Neural crest cell (in vitro differentiated cells): ENCODE results near the gene CLCNKA. TPM values are rescaled to one million over a fixed set of nuclear protein-coding genes. Genes with fewer than 3 reads are reported as not detected.

Experiments used
- DNase-seq: peaks from one replicate; pipeline ENCODE4 v3.0.0; 2021; ENCODE audit warnings: low read depth, mixed read lengths, low spot score
- H3K27ac Mint-ChIP-seq: one replicate; pipeline ENCODE4 v1.8.0; 2021; ENCODE audit warnings: mild to moderate bottlenecking, mixed read lengths; ENCODE audit not compliant: unreplicated experiment
- H3K27me3 Mint-ChIP-seq: 2 replicates; pipeline ENCODE4 v1.8.0; 2021; ENCODE audit warnings: low read depth, mild to moderate bottlenecking, mixed read lengths
- H3K36me3 Mint-ChIP-seq: 2 replicates; pipeline ENCODE4 v1.8.0; 2021; ENCODE audit warnings: low read depth, mild to moderate bottlenecking, mixed read lengths
- H3K4me1 Mint-ChIP-seq: 2 replicates; pipeline ENCODE4 v1.8.0; 2021; ENCODE audit warnings: mixed read lengths
- H3K4me3 Mint-ChIP-seq: one replicate; pipeline ENCODE4 v1.8.0; 2021; ENCODE audit warnings: mild to moderate bottlenecking, mixed read lengths
- H3K9me3 Mint-ChIP-seq: 2 replicates; pipeline ENCODE4 v1.8.0; 2021; ENCODE audit warnings: mixed read lengths
- total RNA-seq: library from RNA; stranded (reverse); gene quantifications from 2 replicates; pipeline ENCODE4 v1.2.1, GENCODE V29; 2021
- TF ChIP-seq, protein P1 (sequence below): fragments of 200-600 bp; sonication (generic); conservative IDR thresholded peaks from 2 replicates; pipeline ENCODE4 v1.5.0; 2021; ENCODE audit warnings: antibody characterized with exemption, mild to moderate bottlenecking

CLCNKA gene
- total RNA-seq, 1 donor from 2014 or later: not detected

DNA sequence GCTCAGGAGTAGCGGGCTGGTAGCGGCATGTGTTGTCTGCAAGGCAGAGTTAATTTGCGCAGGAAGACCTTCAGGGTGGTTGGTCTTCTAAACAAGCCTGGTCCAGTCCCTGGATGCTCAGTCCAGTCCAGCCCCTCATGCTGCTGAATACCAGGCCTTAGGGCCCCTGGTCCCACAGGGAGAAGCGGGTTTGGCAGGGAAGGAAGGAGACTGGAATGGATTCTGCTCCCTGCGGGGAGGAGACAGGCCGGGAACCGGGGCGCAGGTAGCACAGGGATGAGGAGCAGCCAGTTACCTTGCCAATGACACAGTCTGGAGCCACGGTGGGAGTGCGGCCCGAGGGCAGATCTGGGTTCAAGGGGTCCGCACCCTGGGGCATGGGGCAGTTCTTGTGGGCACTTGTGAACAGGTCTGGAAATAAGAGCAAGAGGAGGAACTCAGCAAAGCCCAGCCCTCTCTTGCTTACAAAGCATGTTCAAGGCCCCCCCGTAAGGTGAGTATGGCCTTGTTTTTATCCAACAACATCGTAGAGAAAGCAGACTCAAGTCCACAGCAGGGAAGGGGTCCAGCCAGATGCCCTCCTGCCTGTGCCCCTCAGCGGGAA is 41.5 kb downstream of the CLCNKA start:
- no peak overlapping the region for H3K27ac Mint-ChIP-seq

DNA sequence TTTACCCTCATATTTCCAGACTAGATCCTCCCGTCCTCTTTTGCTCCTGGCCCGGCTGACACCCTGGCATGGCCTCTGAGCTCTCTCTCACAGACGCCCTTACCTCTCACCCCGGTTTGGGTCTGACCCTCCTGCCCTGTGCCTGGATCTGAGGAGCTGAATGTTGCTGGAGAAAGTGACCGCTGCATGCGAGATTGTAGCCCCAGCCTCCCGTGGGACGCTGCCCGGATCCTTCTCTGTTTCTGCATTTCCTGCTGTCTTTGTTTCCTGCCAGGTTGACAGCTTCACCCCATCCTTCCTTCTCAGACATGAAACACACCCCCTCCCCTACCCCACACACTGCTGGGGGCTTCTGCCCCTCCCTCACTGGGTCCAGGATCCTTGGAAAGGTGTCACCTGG is 42.1 kb downstream of the CLCNKA start:
- Mint-ChIP-seq H3K27ac (peak overlapping the region; percentile 48), H3K4me1 (peaks cover 25% of the 10 kb centered on the region), H3K9me3 (no peaks in the 10 kb centered on the region), H3K4me3 (no peak overlapping the region), H3K36me3 (no peaks in the 10 kb centered on the region), H3K27me3 (peaks cover 7% of the 10 kb centered on the region)
- TF ChIP-seq, protein P1, sequence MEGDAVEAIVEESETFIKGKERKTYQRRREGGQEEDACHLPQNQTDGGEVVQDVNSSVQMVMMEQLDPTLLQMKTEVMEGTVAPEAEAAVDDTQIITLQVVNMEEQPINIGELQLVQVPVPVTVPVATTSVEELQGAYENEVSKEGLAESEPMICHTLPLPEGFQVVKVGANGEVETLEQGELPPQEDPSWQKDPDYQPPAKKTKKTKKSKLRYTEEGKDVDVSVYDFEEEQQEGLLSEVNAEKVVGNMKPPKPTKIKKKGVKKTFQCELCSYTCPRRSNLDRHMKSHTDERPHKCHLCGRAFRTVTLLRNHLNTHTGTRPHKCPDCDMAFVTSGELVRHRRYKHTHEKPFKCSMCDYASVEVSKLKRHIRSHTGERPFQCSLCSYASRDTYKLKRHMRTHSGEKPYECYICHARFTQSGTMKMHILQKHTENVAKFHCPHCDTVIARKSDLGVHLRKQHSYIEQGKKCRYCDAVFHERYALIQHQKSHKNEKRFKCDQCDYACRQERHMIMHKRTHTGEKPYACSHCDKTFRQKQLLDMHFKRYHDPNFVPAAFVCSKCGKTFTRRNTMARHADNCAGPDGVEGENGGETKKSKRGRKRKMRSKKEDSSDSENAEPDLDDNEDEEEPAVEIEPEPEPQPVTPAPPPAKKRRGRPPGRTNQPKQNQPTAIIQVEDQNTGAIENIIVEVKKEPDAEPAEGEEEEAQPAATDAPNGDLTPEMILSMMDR: no peak
- no peak for DNase-seq

More for the DNA sequence above, 41.5 kb downstream of the CLCNKA start:
- Mint-ChIP-seq H3K4me1 (peaks cover 25% of the 10 kb centered on the region), H3K36me3 (no peaks in the 10 kb centered on the region), H3K4me3 (no peak overlapping the region), H3K9me3 (no peaks in the 10 kb centered on the region), H3K27me3 (peaks cover 7% of the 10 kb centered on the region)
- TF ChIP-seq, protein P1: no peak
- no peak for DNase-seq

DNA sequence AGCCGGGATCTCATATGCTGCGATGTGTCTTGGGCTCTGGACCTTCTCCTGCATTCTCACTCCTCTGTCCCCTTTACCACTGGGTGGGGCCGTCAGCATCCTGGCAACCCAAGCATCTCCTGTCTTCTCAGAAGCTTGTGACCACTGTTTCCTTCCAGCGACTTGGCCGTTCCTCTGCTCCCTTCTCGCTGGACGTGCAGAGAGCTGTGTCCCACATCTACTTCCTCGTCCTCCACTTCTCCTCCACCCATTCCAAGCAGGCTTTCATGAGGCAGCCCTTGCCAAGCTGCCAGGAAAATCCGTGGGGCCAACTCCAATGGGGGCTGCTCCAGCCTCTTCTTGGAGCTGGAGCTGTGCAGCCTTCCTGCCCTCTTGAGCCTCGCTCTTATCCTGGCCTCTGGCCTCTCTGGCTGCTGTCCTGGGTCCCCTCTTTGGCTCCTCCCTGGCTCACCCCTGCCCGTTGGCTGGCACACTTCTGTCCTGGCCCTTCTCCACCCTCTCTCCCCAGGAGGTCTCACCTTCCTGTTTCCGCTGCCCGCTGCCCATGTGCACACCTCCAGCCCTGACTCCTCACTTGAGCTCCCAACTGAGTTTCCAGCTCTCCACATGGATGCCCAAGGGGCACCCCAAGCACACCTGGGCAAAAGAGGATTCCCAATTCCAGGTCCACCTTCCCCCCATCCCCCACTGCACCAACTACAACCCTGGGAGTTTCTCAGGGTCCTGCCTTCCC is 42.9 kb downstream of the CLCNKA start:
- no peak overlapping the region for H3K27ac Mint-ChIP-seq
- no peak overlapping the region for H3K4me3 Mint-ChIP-seq
- H3K4me1 Mint-ChIP-seq: peaks cover 25% of the 10 kb centered on the region
- no peak for DNase-seq
- H3K27me3 Mint-ChIP-seq: peaks cover 7% of the 10 kb centered on the region
- H3K36me3 Mint-ChIP-seq: no peaks in the 10 kb centered on the region
- H3K9me3 Mint-ChIP-seq: no peaks in the 10 kb centered on the region
- TF ChIP-seq, protein P1: no peak

GRCh38 chr1:16065269-16065576 is 43.4 kb downstream of the CLCNKA start:
- Mint-ChIP-seq H3K4me1 (peaks cover 25% of the 10 kb centered on the region), H3K4me3 (no peak overlapping the region), H3K36me3 (no peaks in the 10 kb centered on the region), H3K9me3 (no peaks in the 10 kb centered on the region), H3K27me3 (peaks cover 7% of the 10 kb centered on the region), H3K27ac (no peak overlapping the region)
- TF ChIP-seq, protein P1: no peak
- no peak for DNase-seq

- Mint-ChIP-seq H3K36me3 (no peaks in the 10 kb centered on the region), H3K4me1 (peaks cover 25% of the 10 kb centered on the region), H3K27me3 (no peaks in the 10 kb centered on the region), H3K9me3 (no peaks in the 10 kb centered on the region), H3K4me3 (no peak overlapping the region), H3K27ac (no peak overlapping the region)
- TF ChIP-seq, protein P1: no peak
- DNase-seq: no peak
Measured at GRCh38 chr1:16066245-16066644, 44.4 kb downstream of the CLCNKA start.
